HG02938 (cell line): ENCODE measurements around the gene KCNQ4.
A peak's percentile ranks its signal among the peaks of the same experiment; 100 is the strongest.

Source experiments
- ATAC-seq: cut with Tn5 transposase; IDR thresholded peaks from one replicate; pipeline ENCODE4 v1.9.1; 2021; ENCODE audit warnings: mild to moderate bottlenecking, moderate library complexity; ENCODE audit not compliant: unreplicated experiment

Gene KCNQ4

GRCh38 chr1:40818264-40818961 is 34.8 kb downstream of the KCNQ4 start:
- peak; percentile 47 for ATAC-seq

GRCh38 chr1:40819101-40819500 is 35.5 kb downstream of the KCNQ4 start:
- no peak for ATAC-seq

GRCh38 chr1:40820251-40820797 is 36.7 kb downstream of the KCNQ4 start:
- ATAC-seq, result no peak

GRCh38 chr1:40820911-40821693 is 37.5 kb downstream of the KCNQ4 start:
- ATAC-seq, result no peak

- ATAC-seq, result no peak
Measured at GRCh38 chr1:40822890-40823289, 39.3 kb downstream of the KCNQ4 start.

GRCh38 chr1:40823345-40823744 is 39.8 kb downstream of the KCNQ4 start:
- no peak for ATAC-seq

GRCh38 chr1:40823983-40824382 is 40.4 kb downstream of the KCNQ4 start:
- no peak for ATAC-seq

- no peak for ATAC-seq
Measured at GRCh38 chr1:40824591-40825434, 41.2 kb downstream of the KCNQ4 start.

GRCh38 chr1:40825435-40825788 is 41.8 kb downstream of the KCNQ4 start:
- ATAC-seq, result no peak

- no peak for ATAC-seq
Measured at GRCh38 chr1:40825996-40826395, 42.4 kb downstream of the KCNQ4 start.

GRCh38 chr1:40829631-40830245 is 46.2 kb downstream of the KCNQ4 start:
- no peak for ATAC-seq

GRCh38 chr1:40830419-40830943 is 46.9 kb downstream of the KCNQ4 start:
- ATAC-seq, result no peak

GRCh38 chr1:40831001-40831732 is 47.6 kb downstream of the KCNQ4 start:
- ATAC-seq, result no peak

GRCh38 chr1:40833979-40834378 is 50.4 kb downstream of the KCNQ4 start:
- no peak for ATAC-seq

- ATAC-seq, result no peak
Measured at GRCh38 chr1:40834968-40835545, 51.5 kb downstream of the KCNQ4 start.

GRCh38 chr1:40836283-40836682 is 52.7 kb downstream of the KCNQ4 start:
- ATAC-seq, result no peak

GRCh38 chr1:40837601-40838000 is 54.0 kb downstream of the KCNQ4 start:
- no peak for ATAC-seq

- ATAC-seq, result no peak
Measured at GRCh38 chr1:40838045-40838979, 54.7 kb downstream of the KCNQ4 start.
